ENCODE results near the gene SGSH.

GRCh38 chr17:80196652-80197051, 23.5 kb downstream of the SGSH start:
- TF ChIP-seq CTCF (conservative IDR thresholded peaks at IDR 0.05 in 1 of 2, IDR thresholded peaks at IDR 0.05 in 1 of 2; ENCODE audit: extremely low read depth in 1 of 2, insufficient read depth in 1 of 2, low read depth in 1 of 2, low read length in 2 of 2) (no peak), EZH2 (IDR thresholded peaks at IDR 0.05; ENCODE audit: borderline replicate concordance, low read length) (no peak)

Measured in mammary epithelial cell (primary cell).